Colon (tissue), 2 donors: ENCODE results near the gene MAML2.

ENCODE experiments used
- FAIRE-seq: peaks from 2 replicates; lab custom pipeline; 2012; peaks lifted over from hg19 to GRCh38; lab: Jason Lieb, UNC
- donor health status: control.
- donor health status: control.

MAML2 gene

GRCh38 chr11:96036863-96037262, 306.1 kb downstream of the MAML2 start:
- FAIRE-seq: no peak

GRCh38 chr11:96035740-96036078, 307.3 kb downstream of the MAML2 start:
- FAIRE-seq: no peak

- FAIRE-seq: no peak
These were observed 307.8 kb downstream of the MAML2 start for GRCh38 chr11:96035031-96035739.

GRCh38 chr11:96033599-96033998, 309.4 kb downstream of the MAML2 start:
- no peak for FAIRE-seq

- FAIRE-seq: no peak
These were observed 309.9 kb downstream of the MAML2 start for GRCh38 chr11:96033095-96033494.

- FAIRE-seq: no peak
These were observed 314.2 kb downstream of the MAML2 start for GRCh38 chr11:96028746-96029145.

- FAIRE-seq: no peak
These were observed 316.0 kb downstream of the MAML2 start for GRCh38 chr11:96027021-96027420.

- no peak for FAIRE-seq
These were observed 316.7 kb downstream of the MAML2 start for GRCh38 chr11:96026310-96026709.

GRCh38 chr11:96024666-96025065, 318.3 kb downstream of the MAML2 start:
- no peak for FAIRE-seq

GRCh38 chr11:96023275-96023674, 319.7 kb downstream of the MAML2 start:
- FAIRE-seq: no peak

GRCh38 chr11:96021901-96022650, 320.9 kb downstream of the MAML2 start:
- no peak for FAIRE-seq

- FAIRE-seq: no peak
These were observed 322.9 kb downstream of the MAML2 start for GRCh38 chr11:96019810-96020747.

GRCh38 chr11:96019281-96019680, 323.7 kb downstream of the MAML2 start:
- no peak for FAIRE-seq

GRCh38 chr11:96017856-96018255, 325.1 kb downstream of the MAML2 start:
- no peak for FAIRE-seq

GRCh38 chr11:96016978-96017502, 326.0 kb downstream of the MAML2 start:
- FAIRE-seq: no peak

GRCh38 chr11:96015906-96016565, 327.0 kb downstream of the MAML2 start:
- no peak for FAIRE-seq

- no peak for FAIRE-seq
These were observed 328.8 kb downstream of the MAML2 start for GRCh38 chr11:96014217-96014616.

GRCh38 chr11:96013461-96014213, 329.4 kb downstream of the MAML2 start:
- no peak for FAIRE-seq

- peak; percentile 31 for FAIRE-seq
These were observed 330.7 kb downstream of the MAML2 start for GRCh38 chr11:96012086-96012824.

- FAIRE-seq: no peak
These were observed 332.3 kb downstream of the MAML2 start for GRCh38 chr11:96010683-96011082.
